Measurements from ENCODE around the gene KLC1.
"Not testable (repeated sequence)": the region's sequence is repeated elsewhere in the genome, so short reads cannot be mapped to it uniquely, and the experiment has no call there.

KLC1 gene

DNA sequence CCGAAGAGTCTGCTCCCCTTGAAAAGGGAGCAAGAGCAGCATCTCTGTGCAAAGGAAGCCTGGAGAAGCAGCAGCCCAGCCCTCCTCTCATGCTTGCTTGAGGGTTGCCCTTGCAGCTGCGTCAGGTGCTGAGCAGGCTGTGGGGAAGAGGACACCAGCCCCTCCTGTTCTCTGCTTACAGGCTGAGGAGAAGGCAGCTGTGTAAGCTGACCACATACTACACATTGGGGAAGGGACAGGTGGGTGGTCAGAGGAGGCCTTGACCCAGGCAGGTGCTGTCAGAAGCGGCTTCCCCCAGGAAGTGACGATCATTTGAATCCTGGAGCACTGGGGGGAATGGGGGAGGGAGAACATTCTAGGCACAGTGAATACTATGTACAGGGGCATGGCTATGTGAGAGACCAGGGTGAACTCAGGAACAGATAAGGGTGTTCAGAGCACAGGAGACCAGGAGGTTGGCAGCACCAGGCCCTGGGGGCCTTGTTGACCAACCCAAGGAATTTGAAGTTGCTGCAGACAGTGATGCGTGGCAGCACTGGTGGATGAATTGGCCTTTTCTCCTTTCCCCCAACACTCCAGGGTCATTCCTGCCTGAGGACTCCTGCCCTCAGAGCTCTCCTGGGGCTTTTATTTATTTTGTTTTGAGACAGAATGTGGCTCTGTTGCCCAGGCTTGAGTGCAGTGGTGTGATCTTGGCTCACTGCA lies 2.7 kb upstream of the KLC1 start:
- no peak for DNase-seq

GRCh38 chr14:103627073-103628025 lies 1.7 kb upstream of the KLC1 start:
- DNase-seq, result no peak

DNA sequence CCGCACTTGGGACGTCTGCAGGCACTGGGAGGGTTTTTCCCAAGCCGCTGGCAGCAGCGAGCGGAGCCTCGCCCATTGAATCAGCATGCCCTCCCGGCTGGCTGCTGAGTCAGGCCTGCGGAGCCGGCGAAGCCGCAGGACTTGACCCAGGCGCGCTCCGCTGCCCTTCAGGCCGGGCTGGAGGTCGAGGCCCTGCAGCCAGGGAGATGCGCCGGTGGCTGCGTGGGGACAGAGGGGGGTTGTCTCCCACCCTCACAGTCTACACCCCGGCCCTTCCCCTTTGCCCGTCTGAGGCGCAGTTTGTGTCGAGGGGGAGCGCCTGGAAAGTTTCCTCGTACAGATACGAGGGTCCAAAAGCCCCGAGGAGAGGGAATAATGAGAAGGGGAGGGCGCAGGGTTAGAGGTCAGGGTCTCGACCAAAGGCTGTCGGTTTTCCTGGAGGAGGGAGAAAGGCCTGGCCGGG lies 759 bp upstream of the KLC1 start:
- DNase-seq, result no peak

GRCh38 chr14:103629503-103630121 lies 601 bp downstream of the KLC1 start:
- peak; percentile 47 for DNase-seq

GRCh38 chr14:103630364-103631108 lies 1.5 kb downstream of the KLC1 start:
- no peak for DNase-seq

DNA sequence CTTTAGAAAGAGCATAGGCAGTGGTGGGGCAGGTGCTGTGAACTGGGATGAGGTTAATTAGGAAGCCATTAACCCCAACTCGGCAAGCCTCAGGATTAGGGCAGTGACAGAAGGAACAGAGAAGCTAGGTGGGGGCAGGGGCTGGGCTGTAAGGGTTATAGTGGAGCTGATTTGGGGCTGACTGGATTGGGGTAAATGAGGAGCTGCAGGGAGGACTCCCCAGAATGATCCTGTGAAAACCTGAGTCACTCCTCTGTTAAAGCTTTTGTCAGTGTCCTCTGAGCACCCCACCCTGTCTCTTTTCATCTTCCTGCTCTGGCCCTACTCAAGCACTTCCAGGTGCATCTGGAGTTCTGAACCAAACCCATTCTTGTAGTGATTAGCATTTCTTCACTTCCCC lies 4.4 kb downstream of the KLC1 start:
- DNase-seq, result no peak

DNA sequence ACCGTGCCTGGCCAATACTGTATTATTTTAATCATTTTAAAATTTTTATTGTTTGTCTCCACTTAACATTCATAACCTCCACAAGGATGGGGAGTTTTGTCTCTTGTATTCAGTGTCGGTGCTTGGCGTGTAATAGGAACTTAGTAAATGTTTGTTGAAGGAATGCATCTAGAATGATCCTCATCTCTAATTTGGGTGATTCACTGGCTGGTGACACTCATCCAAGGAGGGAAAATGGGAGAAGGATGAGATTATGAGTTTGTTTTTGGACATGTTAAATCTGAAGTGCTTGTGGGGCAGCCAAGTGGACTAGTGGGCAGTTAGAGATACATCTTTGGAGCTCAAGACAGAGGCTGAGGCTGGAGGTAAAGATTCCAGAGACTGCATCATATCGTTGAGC lies 5.1 kb downstream of the KLC1 start:
- no peak for DNase-seq

GRCh38 chr14:103638594-103638993 lies 9.6 kb downstream of the KLC1 start:
- no peak for DNase-seq

GRCh38 chr14:103641161-103641560 lies 12.2 kb downstream of the KLC1 start:
- DNase-seq, result no peak

GRCh38 chr14:103646189-103646588 lies 17.2 kb downstream of the KLC1 start:
- DNase-seq, result no peak

GRCh38 chr14:103649001-103649400 lies 20.0 kb downstream of the KLC1 start:
- no peak for DNase-seq

GRCh38 chr14:103650213-103650612 lies 21.2 kb downstream of the KLC1 start:
- no peak for DNase-seq

DNA sequence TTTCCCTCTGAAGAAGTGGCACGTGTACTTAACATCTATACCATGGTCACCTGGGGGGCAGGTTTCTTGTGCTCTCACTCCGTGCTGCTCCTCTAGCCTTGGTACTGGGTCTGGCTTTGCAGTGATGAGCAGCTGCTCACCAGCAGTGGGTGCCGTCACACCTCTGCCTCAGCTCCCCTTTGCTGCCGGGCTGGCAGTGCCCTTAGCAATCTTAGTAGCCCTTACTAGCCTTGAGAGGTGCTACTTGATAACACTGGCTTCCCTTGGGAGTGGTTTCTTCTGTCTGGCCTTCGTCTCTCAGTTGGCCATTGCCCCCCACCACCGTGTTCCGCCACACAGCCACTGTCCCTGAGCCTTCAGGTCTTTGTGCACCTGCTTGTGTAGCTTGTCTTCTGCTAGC lies 22.6 kb downstream of the KLC1 start:
- no peak for DNase-seq

DNA sequence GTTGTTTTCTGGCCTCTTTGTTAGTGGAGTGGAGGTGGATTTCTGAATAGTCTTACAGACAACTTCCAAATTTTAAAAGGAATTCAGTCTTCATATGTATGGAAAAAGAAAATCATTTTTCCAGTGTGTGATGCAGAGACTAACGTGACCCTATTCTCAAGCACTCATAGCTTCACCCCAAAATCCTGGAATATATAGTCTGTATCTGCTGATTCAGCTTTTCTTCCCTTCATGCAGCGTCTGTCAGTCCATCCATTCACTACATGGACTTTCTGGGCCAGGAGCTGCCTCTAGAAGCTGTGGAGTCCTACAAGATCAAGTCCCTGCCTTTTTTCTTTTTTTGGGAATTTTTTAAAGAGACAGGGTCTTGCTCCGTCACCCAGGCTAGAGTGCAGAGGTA lies 23.8 kb downstream of the KLC1 start:
- no peak for DNase-seq

DNA sequence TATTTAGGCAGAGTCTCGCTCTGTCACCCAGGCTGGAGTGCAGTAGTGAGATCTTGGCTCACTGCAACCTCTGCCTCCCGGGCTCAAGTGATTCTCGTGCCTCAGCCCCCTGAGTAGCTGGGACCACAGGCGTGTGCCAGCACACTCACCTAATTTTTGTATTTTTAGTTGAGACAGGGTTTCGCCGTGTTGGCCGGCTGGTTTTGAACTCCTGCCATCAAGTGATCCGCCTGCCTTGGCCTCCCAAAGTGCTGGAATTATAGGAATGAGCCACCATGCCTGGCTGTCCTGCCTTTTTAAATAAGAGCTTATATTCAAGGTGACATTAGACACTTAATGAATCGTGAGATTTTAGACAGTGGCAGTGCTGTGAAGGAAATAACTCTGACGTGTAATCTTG lies 24.3 kb downstream of the KLC1 start:
- not testable (repeated sequence) for DNase-seq

GRCh38 chr14:103653805-103654204 lies 24.8 kb downstream of the KLC1 start:
- DNase-seq, result no peak

- DNase-seq, result no peak
These were observed 25.6 kb downstream of the KLC1 start for GRCh38 chr14:103654619-103655018.

DNA sequence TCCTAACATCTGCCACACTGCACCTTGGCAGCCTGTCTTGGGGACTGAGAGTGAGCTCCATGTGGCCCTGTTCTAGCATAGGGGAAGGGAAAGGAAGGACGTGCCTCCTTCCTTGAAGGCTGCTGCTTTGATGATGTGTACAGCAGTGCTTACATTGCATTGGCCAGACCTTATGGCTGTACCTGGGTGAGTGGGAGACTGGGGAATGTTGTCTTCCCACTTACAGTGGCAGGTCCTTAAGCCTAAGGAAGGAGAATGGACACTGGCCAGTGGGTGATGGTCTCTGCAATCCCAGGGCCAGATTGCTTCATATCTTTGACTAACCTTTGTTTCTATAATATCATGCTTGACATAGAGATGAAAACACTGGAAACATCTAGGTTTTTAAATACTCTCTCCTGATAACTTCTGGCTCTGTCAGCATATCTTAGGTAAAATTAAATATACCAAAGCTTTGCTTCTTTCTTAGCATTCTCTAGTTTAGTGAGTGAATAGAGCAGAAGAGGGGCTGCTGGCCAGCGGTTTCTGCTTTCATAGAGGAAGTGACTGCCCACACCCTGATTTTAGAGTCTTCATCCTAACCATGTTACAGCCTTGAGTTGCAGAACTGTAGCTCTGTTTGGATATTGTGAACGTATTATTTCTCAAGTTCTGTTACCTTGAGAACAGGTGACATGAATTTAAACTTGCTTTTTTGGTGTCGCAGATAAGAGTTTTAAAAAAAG lies 27.2 kb downstream of the KLC1 start:
- no peak for DNase-seq

GRCh38 chr14:103656756-103657133 lies 27.7 kb downstream of the KLC1 start:
- no peak for DNase-seq

GRCh38 chr14:103657471-103657870 lies 28.5 kb downstream of the KLC1 start:
- DNase-seq, result no peak

- no peak for DNase-seq
These were observed 30.6 kb downstream of the KLC1 start for GRCh38 chr14:103659631-103660030.

GRCh38 chr14:103662029-103662428 lies 33.0 kb downstream of the KLC1 start:
- DNase-seq, result no peak
